Fibroblast of lung (primary cell): Measurements from ENCODE around the gene PCYT1B. TPM values are rescaled to one million over a fixed set of nuclear protein-coding genes. Genes with fewer than 3 reads are reported as not detected.

Source experiments
- DNase-seq, 2 donors: peaks; one replicate each; pipeline versions ENCODE4 v3.0.0 to v3.0.0-alpha.2; 2010; ENCODE audit warnings: low read depth in 2 of 2
- H2AFZ ChIP-seq: 2 replicates; pipeline ENCODE4 v1.5.1; 2012; ENCODE audit warnings: low read length, control low read depth, inconsistent platforms
- H3K27ac ChIP-seq: 2 replicates; pipeline ENCODE4 v1.5.1; 2011; ENCODE audit warnings: low read length, control low read depth; ENCODE audit not compliant: insufficient read depth
- H3K27me3 ChIP-seq: 2 replicates; pipeline ENCODE4 v1.5.1; 2011; ENCODE audit warnings: mild to moderate bottlenecking, low read length; ENCODE audit not compliant: control insufficient read depth, insufficient read depth
- H3K36me3 ChIP-seq: 2 replicates; pipeline ENCODE4 v1.5.1; 2011; ENCODE audit warnings: low read length; ENCODE audit not compliant: control insufficient read depth, insufficient read depth
- H3K4me1 ChIP-seq: 2 replicates; pipeline ENCODE4 v1.5.1; 2011; ENCODE audit warnings: low read length; ENCODE audit not compliant: control insufficient read depth, insufficient read depth; ENCODE audit errors: extremely low read depth
- H3K4me2 ChIP-seq: 2 replicates; pipeline ENCODE4 v1.5.1; 2011; ENCODE audit warnings: low read length, control low read depth; ENCODE audit not compliant: insufficient read depth; ENCODE audit errors: extremely low read depth
- H3K4me3 ChIP-seq, 4 experiments: fragments of 200-600 bp in 1 of 4; sonication (generic) in 1 of 4; replicated peaks in 1 of 4; 2 replicates each; pipeline ENCODE4 v1.5.1; 2011 to 2016; ENCODE audit warnings: low read length in 4 of 4, low read depth in 3 of 4, mild to moderate bottlenecking in 3 of 4, control low read depth in 2 of 4, inconsistent platforms in 1 of 4, mixed read lengths in 1 of 4; ENCODE audit not compliant: insufficient read depth in 1 of 4; ENCODE audit errors: control extremely low read depth in 1 of 4
- H3K79me2 ChIP-seq: 2 replicates; pipeline ENCODE4 v1.5.1; 2012; ENCODE audit warnings: mild to moderate bottlenecking, low read length, inconsistent platforms; ENCODE audit not compliant: control insufficient read depth, insufficient read depth
- H3K9ac ChIP-seq: 2 replicates; pipeline ENCODE4 v1.5.1; 2011; ENCODE audit warnings: mild to moderate bottlenecking, low read length, control low read depth; ENCODE audit not compliant: insufficient read depth
- H3K9me3 ChIP-seq: 2 replicates; pipeline ENCODE4 v1.5.1; 2012; ENCODE audit warnings: low read depth, low read length; ENCODE audit not compliant: control insufficient read depth, insufficient read depth
- H4K20me1 ChIP-seq: 2 replicates; pipeline ENCODE4 v1.5.1; 2011; ENCODE audit warnings: low read length; ENCODE audit not compliant: control insufficient read depth, insufficient read depth; ENCODE audit errors: extremely low read depth
- EZH2 ChIP-seq: IDR thresholded peaks from 2 replicates; pipeline ENCODE4 v1.5.1; 2012; ENCODE audit warnings: low read length, control low read depth, mild to moderate bottlenecking; ENCODE audit errors: missing control alignments
- polyA plus RNA-seq, 2 donors: library from polyadenylated mRNA; depleted of rRNA in 1 of 2; stranded (reverse) in 1 of 2; unstranded in 1 of 2; fragments of >200 nt; gene quantifications; 2 replicates each; pipeline ENCODE4 v1.2.1, GENCODE V29; 2011 to 2012; ENCODE audit warnings: missing spikeins in 1 of 2
- total RNA-seq: library from RNA; depleted of rRNA; stranded (reverse); fragments of >200 nt; gene quantifications from 2 replicates; pipeline ENCODE4 v1.2.1, GENCODE V29; 2014
- TF ChIP-seq, protein P1 (sequence below), 2 donors: IDR thresholded peaks in 1 of 2; conservative IDR thresholded peaks in 1 of 2; 1 replicate in 1 of 2; 2 replicates in 1 of 2; pipeline ENCODE4 v1.5.1; 2011 to 2012; ENCODE audit warnings: low read length in 2 of 2, control low read depth in 1 of 2, inconsistent platforms in 1 of 2, low read depth in 1 of 2, mild to moderate bottlenecking in 1 of 2

Gene PCYT1B
- total and polyA plus RNA-seq, 2 donors (not counting 1 experiment from before 2014, with no cell fraction given): 0.17 to 0.34 TPM

DNA sequence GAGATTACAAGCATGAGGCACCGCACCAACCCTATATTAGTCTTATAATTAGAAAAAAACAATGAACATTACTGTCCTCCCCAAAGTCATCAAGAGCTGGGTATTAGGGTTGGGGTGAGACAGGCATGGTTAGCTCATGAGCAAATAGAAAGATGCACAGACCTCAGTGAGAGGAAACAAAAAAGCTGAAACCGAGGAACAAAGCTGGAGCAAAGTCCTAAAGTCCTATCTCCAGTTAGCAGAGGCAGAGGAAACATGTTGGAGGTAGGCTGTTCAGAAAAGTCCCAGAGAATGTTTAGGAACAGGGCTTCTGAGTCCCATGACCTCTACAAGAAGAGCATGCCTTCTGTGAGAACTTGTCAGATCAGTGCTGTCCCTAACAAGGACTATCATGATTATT, 4.6 kb upstream of the PCYT1B start:
- Histone ChIP-seq H3K27me3 (no peaks in the 10 kb centered on the region), H3K36me3 (no peaks in the 10 kb centered on the region), H3K9ac (no peak overlapping the region), H3K4me1 (no peaks in the 10 kb centered on the region), H3K27ac (no peak overlapping the region), H2AFZ (no peak overlapping the region), H3K4me3 (no peak overlapping the region), H3K9me3 (no peaks in the 10 kb centered on the region), H3K4me2 (no peak overlapping the region), H3K79me2 (no peaks in the 10 kb centered on the region), H4K20me1 (no peaks in the 10 kb centered on the region)
- TF ChIP-seq, protein P1, sequence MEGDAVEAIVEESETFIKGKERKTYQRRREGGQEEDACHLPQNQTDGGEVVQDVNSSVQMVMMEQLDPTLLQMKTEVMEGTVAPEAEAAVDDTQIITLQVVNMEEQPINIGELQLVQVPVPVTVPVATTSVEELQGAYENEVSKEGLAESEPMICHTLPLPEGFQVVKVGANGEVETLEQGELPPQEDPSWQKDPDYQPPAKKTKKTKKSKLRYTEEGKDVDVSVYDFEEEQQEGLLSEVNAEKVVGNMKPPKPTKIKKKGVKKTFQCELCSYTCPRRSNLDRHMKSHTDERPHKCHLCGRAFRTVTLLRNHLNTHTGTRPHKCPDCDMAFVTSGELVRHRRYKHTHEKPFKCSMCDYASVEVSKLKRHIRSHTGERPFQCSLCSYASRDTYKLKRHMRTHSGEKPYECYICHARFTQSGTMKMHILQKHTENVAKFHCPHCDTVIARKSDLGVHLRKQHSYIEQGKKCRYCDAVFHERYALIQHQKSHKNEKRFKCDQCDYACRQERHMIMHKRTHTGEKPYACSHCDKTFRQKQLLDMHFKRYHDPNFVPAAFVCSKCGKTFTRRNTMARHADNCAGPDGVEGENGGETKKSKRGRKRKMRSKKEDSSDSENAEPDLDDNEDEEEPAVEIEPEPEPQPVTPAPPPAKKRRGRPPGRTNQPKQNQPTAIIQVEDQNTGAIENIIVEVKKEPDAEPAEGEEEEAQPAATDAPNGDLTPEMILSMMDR (conservative IDR thresholded peaks at IDR 0.05 in 1 of 2, IDR thresholded peaks at IDR 0.05 in 1 of 2; ENCODE audit: low read depth in 1 of 2, low read length in 2 of 2): no peak
- no peak for TF ChIP-seq EZH2
- no peak for DNase-seq

DNA sequence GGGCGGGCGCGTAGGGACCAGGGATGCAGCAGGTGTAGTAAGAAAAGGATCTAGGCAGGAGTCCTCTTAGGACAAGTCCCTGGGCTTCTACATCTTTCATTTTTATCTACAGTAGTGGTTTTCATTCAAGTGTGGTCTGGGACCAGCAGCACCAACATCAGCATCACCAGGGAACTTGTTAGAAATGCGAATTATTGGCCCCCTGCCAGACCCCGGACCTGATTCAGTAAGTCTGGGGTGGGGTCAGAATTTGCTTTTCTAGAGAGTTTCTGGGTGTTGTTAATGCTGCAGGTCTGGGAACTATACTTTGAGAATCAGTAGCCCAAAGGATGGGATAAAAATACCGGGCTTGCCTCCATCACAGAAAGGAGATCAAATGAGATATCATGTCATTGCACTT, 1.3 kb upstream of the PCYT1B start:
- Histone ChIP-seq H3K79me2 (no peaks in the 10 kb centered on the region), H3K27ac (no peak overlapping the region), H2AFZ (no peak overlapping the region), H3K9me3 (no peaks in the 10 kb centered on the region), H3K4me1 (no peaks in the 10 kb centered on the region), H3K9ac (no peak overlapping the region), H3K4me3 (no peak overlapping the region), H3K4me2 (no peak overlapping the region), H3K27me3 (no peaks in the 10 kb centered on the region), H4K20me1 (no peaks in the 10 kb centered on the region), H3K36me3 (no peaks in the 10 kb centered on the region)
- no peak for TF ChIP-seq EZH2
- TF ChIP-seq, protein P1 (conservative IDR thresholded peaks at IDR 0.05 in 1 of 2, IDR thresholded peaks at IDR 0.05 in 1 of 2; ENCODE audit: low read depth in 1 of 2, low read length in 2 of 2): no peak
- no peak for DNase-seq

DNA sequence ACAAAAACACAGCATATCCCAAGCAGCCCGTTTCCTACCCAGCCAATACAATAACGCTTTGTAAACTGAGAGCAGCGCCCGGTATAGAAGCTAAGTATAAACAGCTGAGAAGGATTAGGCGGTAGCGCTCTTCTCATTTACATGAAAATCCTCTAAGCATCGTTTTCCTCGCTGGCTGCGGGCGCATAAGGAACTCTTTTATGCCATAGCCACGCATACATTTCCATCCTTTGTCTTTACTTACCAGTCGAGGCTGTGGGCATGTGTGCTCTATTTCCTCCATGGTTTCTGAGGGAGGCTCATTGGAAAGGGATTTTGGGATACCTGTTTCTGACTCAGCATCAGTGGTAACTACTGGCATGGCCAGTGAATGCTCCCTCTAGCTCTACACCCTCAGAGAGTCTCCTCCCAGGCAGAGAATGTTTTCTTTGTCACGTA, 383 bp downstream of the PCYT1B start:
- Histone ChIP-seq H3K9me3 (no peaks in the 10 kb centered on the region), H3K27me3 (no peaks in the 10 kb centered on the region), H3K4me2 (peak overlapping the region; percentile 23), H4K20me1 (no peaks in the 10 kb centered on the region), H3K27ac (no peak overlapping the region), H3K79me2 (no peaks in the 10 kb centered on the region), H3K4me1 (no peaks in the 10 kb centered on the region), H3K9ac (no peak overlapping the region), H2AFZ (peak overlapping the region; percentile 46), H3K36me3 (no peaks in the 10 kb centered on the region), H3K4me3 (peak overlapping the region in 3 of 4 experiments; percentile 6 to 50 (median 25))
- no peak for TF ChIP-seq EZH2
- TF ChIP-seq, protein P1 (conservative IDR thresholded peaks at IDR 0.05 in 1 of 2, IDR thresholded peaks at IDR 0.05 in 1 of 2; ENCODE audit: low read depth in 1 of 2, low read length in 2 of 2): no peak
- DNase-seq: peak; percentile 14 to 17
